H9 (cell line): ENCODE data around the gene GMEB1. TPM values are rescaled to one million over a fixed set of nuclear protein-coding genes. Genes with fewer than 3 reads are reported as not detected.
A peak's percentile ranks its signal among the peaks of the same experiment; 100 is the strongest.
"Not testable (repeated sequence)": the region's sequence is repeated elsewhere in the genome, so short reads cannot be mapped to it uniquely, and the experiment has no call there.

Source experiments
- DNase-seq: peaks from one replicate; pipeline ENCODE4 v3.0.0-alpha.2; 2017
- H2AFZ ChIP-seq: one replicate; pipeline ENCODE4 v1.6.1; 2013; ENCODE audit warnings: mild to moderate bottlenecking, low read length, control low read depth, moderate library complexity
- H2AK5ac ChIP-seq: 2 replicates; pipeline ENCODE4 v1.6.1; 2013; ENCODE audit warnings: low read length, control low read depth, mixed read lengths; ENCODE audit not compliant: insufficient read length
- H2BK120ac ChIP-seq: one replicate; pipeline ENCODE4 v1.6.1; 2013; ENCODE audit warnings: low read depth, mild to moderate bottlenecking, low read length, control low read depth, inconsistent platforms; ENCODE audit not compliant: poor library complexity, severe bottlenecking
- H2BK12ac ChIP-seq: 2 replicates; pipeline ENCODE4 v1.6.1; 2013; ENCODE audit warnings: low read length, control low read depth, mixed read lengths, low read depth; ENCODE audit not compliant: insufficient read length
- H2BK15ac ChIP-seq: 2 replicates; pipeline ENCODE4 v1.6.1; 2013; ENCODE audit warnings: low read depth, low read length, control low read depth
- H2BK20ac ChIP-seq: one replicate; pipeline ENCODE4 v1.6.1; 2013; ENCODE audit warnings: low read depth, mild to moderate bottlenecking, low read length, control low read depth, inconsistent platforms; ENCODE audit not compliant: poor library complexity, severe bottlenecking
- H2BK5ac ChIP-seq: 2 replicates; pipeline ENCODE4 v1.6.1; 2013; ENCODE audit warnings: low read length, control low read depth, mixed read lengths; ENCODE audit not compliant: insufficient read length
- H3K14ac ChIP-seq: 2 replicates; pipeline ENCODE4 v1.6.1; 2013; ENCODE audit warnings: low read length, control low read depth; ENCODE audit not compliant: insufficient read depth
- H3K18ac ChIP-seq: 2 replicates; pipeline ENCODE4 v1.6.1; 2013; ENCODE audit warnings: low read depth, mild to moderate bottlenecking, mixed read lengths, low read length, control low read depth; ENCODE audit not compliant: insufficient read length
- H3K23ac ChIP-seq: 2 replicates; pipeline ENCODE4 v1.6.1; 2013; ENCODE audit warnings: low read length, control low read depth, mixed read lengths, low read depth; ENCODE audit not compliant: insufficient read length
- H3K23me2 ChIP-seq: 2 replicates; pipeline ENCODE4 v1.6.1; 2013; ENCODE audit warnings: low read depth, mild to moderate bottlenecking, mixed read lengths, low read length, control low read depth; ENCODE audit not compliant: insufficient read length, poor library complexity, severe bottlenecking
- H3K27ac ChIP-seq: 2 replicates; pipeline ENCODE4 v1.5.1; 2013; ENCODE audit warnings: low read length, control low read depth, mixed read lengths, low read depth; ENCODE audit not compliant: insufficient read length
- H3K27me3 ChIP-seq: 2 replicates; pipeline ENCODE4 v1.6.1; 2013; ENCODE audit warnings: low read length, control low read depth, inconsistent platforms; ENCODE audit not compliant: insufficient read depth
- H3K4ac ChIP-seq: 2 replicates; pipeline ENCODE4 v1.6.1; 2013; ENCODE audit warnings: low read depth, mild to moderate bottlenecking, control low read depth, inconsistent platforms, low read length, moderate library complexity
- H3K4me1 ChIP-seq: 2 replicates; pipeline ENCODE4 v1.6.1; 2013; ENCODE audit warnings: low read length, control low read depth, inconsistent platforms; ENCODE audit not compliant: insufficient read depth
- H3K4me2 ChIP-seq: 2 replicates; pipeline ENCODE4 v1.6.1; 2013; ENCODE audit warnings: low read length, control low read depth, mixed read lengths; ENCODE audit not compliant: insufficient read length, insufficient read depth
- H3K56ac ChIP-seq: 2 replicates; pipeline ENCODE4 v1.6.1; 2013; ENCODE audit warnings: low read depth, mild to moderate bottlenecking, mixed read lengths, low read length, control low read depth; ENCODE audit not compliant: insufficient read length
- H3K79me1 ChIP-seq: 2 replicates; pipeline ENCODE4 v1.6.1; 2013; ENCODE audit warnings: low read depth, mild to moderate bottlenecking, moderate library complexity, low read length, control low read depth, inconsistent platforms; ENCODE audit not compliant: insufficient read depth, poor library complexity, severe bottlenecking
- H3K79me2 ChIP-seq: 2 replicates; pipeline ENCODE4 v1.6.1; 2013; ENCODE audit warnings: low read length, control low read depth, inconsistent platforms; ENCODE audit not compliant: insufficient read depth
- H3K9ac ChIP-seq: 2 replicates; pipeline ENCODE4 v1.6.1; 2013; ENCODE audit warnings: low read length, control low read depth, mixed read lengths; ENCODE audit not compliant: insufficient read length; ENCODE audit errors: extremely low read depth
- H3K9me3 ChIP-seq: one replicate; pipeline ENCODE4 v1.6.1; 2013; ENCODE audit warnings: low read depth, low read length, inconsistent platforms; ENCODE audit not compliant: control insufficient read depth
- H3T11ph ChIP-seq: one replicate; pipeline ENCODE4 v1.6.1; 2013; ENCODE audit warnings: mild to moderate bottlenecking, low read length, control low read depth, inconsistent platforms
- H4K20me1 ChIP-seq: one replicate; pipeline ENCODE4 v1.6.1; 2013; ENCODE audit not compliant: control insufficient read depth, insufficient read length, insufficient read depth
- H4K5ac ChIP-seq: 2 replicates; pipeline ENCODE4 v1.6.1; 2013; ENCODE audit warnings: low read depth, mild to moderate bottlenecking, mixed read lengths, low read length, control low read depth; ENCODE audit not compliant: insufficient read length
- H4K8ac ChIP-seq: replicated peaks from 2 replicates; pipeline ENCODE4 v1.6.1; 2013; ENCODE audit warnings: low read length, control low read depth, mixed read lengths, low read depth; ENCODE audit not compliant: insufficient read length
- H4K91ac ChIP-seq: 2 replicates; pipeline ENCODE4 v1.6.1; 2013; ENCODE audit warnings: low read depth, mild to moderate bottlenecking, moderate library complexity, mixed read lengths, low read length, control low read depth; ENCODE audit not compliant: insufficient read length
- H3K27ac Mint-ChIP-seq, 3 experiments: 2 replicates in 2 of 3; 3 replicates in 1 of 3; pipeline ENCODE4 v1.8.0; 2020 to 2021; ENCODE audit warnings: mixed read lengths in 3 of 3, mild to moderate bottlenecking in 1 of 3, moderate library complexity in 1 of 3
- H3K27me3 Mint-ChIP-seq: 2 replicates; pipeline ENCODE4 v1.8.0; 2021; ENCODE audit warnings: low read depth, mild to moderate bottlenecking, moderate library complexity, mixed read lengths
- H3K36me3 Mint-ChIP-seq, 3 experiments: 2 replicates in 2 of 3; 3 replicates in 1 of 3; pipeline ENCODE4 v1.8.0; 2020 to 2021; ENCODE audit warnings: low read depth in 3 of 3, mixed read lengths in 3 of 3; ENCODE audit not compliant: insufficient read depth in 1 of 3
- H3K4me1 Mint-ChIP-seq, 2 experiments: 2 replicates each; pipeline ENCODE4 v1.8.0; 2020; ENCODE audit warnings: mixed read lengths in 2 of 2
- H3K4me3 Mint-ChIP-seq, 2 experiments: 2 replicates in 1 of 2; 3 replicates in 1 of 2; pipeline ENCODE4 v1.8.0; 2020 to 2021; ENCODE audit warnings: mild to moderate bottlenecking in 2 of 2, mixed read lengths in 2 of 2, moderate library complexity in 1 of 2
- H3K9me3 Mint-ChIP-seq, 2 experiments: 2 replicates in 1 of 2; 3 replicates in 1 of 2; pipeline ENCODE4 v1.8.0; 2020; ENCODE audit warnings: mild to moderate bottlenecking in 2 of 2, mixed read lengths in 2 of 2, moderate library complexity in 1 of 2
- WGBS: extraction: QIAGEN DNeasy Blood & Tissue Kit; methylation state at CpG from one replicate; pipeline ENCODE4 v1.1.7; 2013; ENCODE audit warnings: missing lambda C conversion rate, low lambda C conversion rate, mixed read lengths; ENCODE audit not compliant: insufficient read length; ENCODE audit errors: extremely low coverage; 5-methylcytosine and 5-hydroxymethylcytosine counted together
- total RNA-seq: library from RNA; stranded (reverse); gene quantifications from 2 replicates; pipeline ENCODE4 v1.2.1, GENCODE V29; 2021
- TF ChIP-seq, protein P1 (sequence below): fragments of 200-600 bp; sonication (generic); conservative IDR thresholded peaks from 3 replicates; pipeline ENCODE4 v1.8.0; 2021; ENCODE audit warnings: antibody characterized with exemption, mild to moderate bottlenecking

The GMEB1 gene
- total RNA-seq, 1 experiment from 2014 or later = 17.0 TPM

DNA sequence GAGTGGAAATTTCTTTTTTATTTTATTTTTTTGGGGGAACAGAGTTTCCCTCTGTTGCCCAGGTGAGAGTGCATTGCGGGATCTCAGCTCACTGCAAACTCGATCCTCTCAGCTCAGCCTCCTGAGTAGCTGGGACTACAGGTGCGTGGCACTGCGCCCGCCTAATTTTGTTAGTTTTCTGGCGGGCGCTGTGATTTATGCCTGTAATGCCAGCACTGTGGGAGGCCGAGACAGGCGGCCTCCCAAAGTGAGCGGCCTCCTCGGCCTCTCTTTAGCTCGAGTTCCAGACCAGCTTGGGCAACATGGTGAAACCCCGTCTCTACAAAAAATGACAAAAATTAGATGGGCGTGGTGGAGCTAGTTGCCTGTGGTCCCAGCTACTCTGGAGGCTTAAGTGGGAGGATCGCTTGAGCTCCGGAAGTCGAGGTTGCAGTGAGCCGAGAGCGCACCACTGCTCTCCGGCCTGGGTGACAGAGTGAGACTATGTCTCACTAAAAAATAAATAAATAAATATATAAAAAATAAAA is 2.7 kb downstream of the GMEB1 start:
- H2BK12ac ChIP-seq = no peak overlapping the region
- TF ChIP-seq, protein P1, sequence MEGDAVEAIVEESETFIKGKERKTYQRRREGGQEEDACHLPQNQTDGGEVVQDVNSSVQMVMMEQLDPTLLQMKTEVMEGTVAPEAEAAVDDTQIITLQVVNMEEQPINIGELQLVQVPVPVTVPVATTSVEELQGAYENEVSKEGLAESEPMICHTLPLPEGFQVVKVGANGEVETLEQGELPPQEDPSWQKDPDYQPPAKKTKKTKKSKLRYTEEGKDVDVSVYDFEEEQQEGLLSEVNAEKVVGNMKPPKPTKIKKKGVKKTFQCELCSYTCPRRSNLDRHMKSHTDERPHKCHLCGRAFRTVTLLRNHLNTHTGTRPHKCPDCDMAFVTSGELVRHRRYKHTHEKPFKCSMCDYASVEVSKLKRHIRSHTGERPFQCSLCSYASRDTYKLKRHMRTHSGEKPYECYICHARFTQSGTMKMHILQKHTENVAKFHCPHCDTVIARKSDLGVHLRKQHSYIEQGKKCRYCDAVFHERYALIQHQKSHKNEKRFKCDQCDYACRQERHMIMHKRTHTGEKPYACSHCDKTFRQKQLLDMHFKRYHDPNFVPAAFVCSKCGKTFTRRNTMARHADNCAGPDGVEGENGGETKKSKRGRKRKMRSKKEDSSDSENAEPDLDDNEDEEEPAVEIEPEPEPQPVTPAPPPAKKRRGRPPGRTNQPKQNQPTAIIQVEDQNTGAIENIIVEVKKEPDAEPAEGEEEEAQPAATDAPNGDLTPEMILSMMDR = no peak
- H3K56ac ChIP-seq = no peak overlapping the region
- H3K9me3 ChIP-seq = no peaks in the 10 kb centered on the region
- H3K27me3 ChIP-seq = no peaks in the 10 kb centered on the region
- H4K8ac ChIP-seq = no peak overlapping the region
- H4K91ac ChIP-seq = no peak overlapping the region
- H3K23ac ChIP-seq = no peak overlapping the region
- H2AFZ ChIP-seq = no peak overlapping the region
- no peak overlapping the region for H3K27ac ChIP-seq
- no peak overlapping the region for H2BK20ac ChIP-seq
- Mint-ChIP-seq H3K4me1 (peaks cover 18 to 20% of the 10 kb centered on the region in 2 experiments), H3K27me3 (no peaks in the 10 kb centered on the region), H3K27ac (0 out of 7 replicates have a peak overlapping the region, but pooled peaks of 1 of the 3 experiments have one; percentile 25), H3K36me3 (peaks cover 0 to 4% (median 0%) of the 10 kb centered on the region in 3 experiments; a peak in 1 of 7 replicates), H3K4me3 (no peak overlapping the region), H3K9me3 (no peaks in the 10 kb centered on the region)
- H3K14ac ChIP-seq = no peak overlapping the region
- H2BK15ac ChIP-seq = no peak overlapping the region
- no peaks in the 10 kb centered on the region for H4K20me1 ChIP-seq
- H3K79me2 ChIP-seq = peaks cover 6% of the 10 kb centered on the region
- no peak overlapping the region for H2BK5ac ChIP-seq
- WGBS = no CpG with 5 or more reads among the region's 20 CpGs
- no peak overlapping the region for H4K5ac ChIP-seq
- H3T11ph ChIP-seq = no peak overlapping the region
- peaks cover 5% of the 10 kb centered on the region for H3K79me1 ChIP-seq
- no peaks in the 10 kb centered on the region; the same call in 1 of the 2 replicates for H3K4me1 ChIP-seq
- H3K23me2 ChIP-seq = peaks cover 6% of the 10 kb centered on the region
- H3K9ac ChIP-seq = no peak overlapping the region
- H2AK5ac ChIP-seq = no peak overlapping the region
- no peak overlapping the region for H3K4ac ChIP-seq
- no peak overlapping the region for H3K18ac ChIP-seq
- H3K4me2 ChIP-seq = no peak overlapping the region
- no peak for DNase-seq
- H2BK120ac ChIP-seq = no peak overlapping the region

DNA sequence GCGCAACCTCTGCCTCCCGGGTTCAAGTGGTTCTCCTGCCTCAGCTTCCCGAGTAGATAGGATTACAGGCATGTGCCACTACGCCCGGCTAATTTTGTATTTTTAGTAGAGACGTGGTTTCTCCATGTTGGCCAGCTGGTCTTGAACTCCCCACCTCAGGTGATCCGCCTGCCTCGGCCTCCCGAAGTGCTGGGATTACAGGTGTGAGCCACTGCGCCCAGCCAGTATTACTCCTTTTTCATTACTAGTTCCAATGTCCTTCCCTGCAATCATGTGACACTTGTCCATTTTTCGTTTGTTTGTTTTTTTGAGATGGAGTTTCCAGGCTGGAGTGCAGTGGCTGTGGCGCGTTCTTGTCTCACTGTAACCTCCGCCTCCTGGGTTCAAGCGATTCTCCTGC is 4.4 kb downstream of the GMEB1 start:
- not testable (repeated sequence) for H3K27ac ChIP-seq, H3T11ph ChIP-seq, H3K18ac ChIP-seq, H2BK120ac ChIP-seq, H3K9me3 ChIP-seq, H2BK20ac ChIP-seq, H4K20me1 ChIP-seq, H3K23ac ChIP-seq, H3K36me3 Mint-ChIP-seq, H2BK15ac ChIP-seq, H2AFZ ChIP-seq, H3K9me3 Mint-ChIP-seq, H4K91ac ChIP-seq, H3K79me1 ChIP-seq, H4K8ac ChIP-seq, DNase-seq, H3K23me2 ChIP-seq, H3K4ac ChIP-seq, H4K5ac ChIP-seq, H3K79me2 ChIP-seq, H3K27me3 Mint-ChIP-seq, H3K4me1 ChIP-seq, H3K56ac ChIP-seq, H3K4me3 Mint-ChIP-seq, H2AK5ac ChIP-seq, H3K14ac ChIP-seq, H3K27me3 ChIP-seq, H2BK5ac ChIP-seq, H2BK12ac ChIP-seq, H3K4me2 ChIP-seq, H3K9ac ChIP-seq
- WGBS = no CpG with 5 or more reads among the region's 15 CpGs
- Mint-ChIP-seq H3K4me1 (peaks cover 18% of the 10 kb centered on the region in 2 experiments), H3K27ac (0 out of 7 replicates have a peak overlapping the region, but pooled peaks of 2 of the 3 experiments have one; percentile 3 to 61)
